H1 (cell line): Measurements from ENCODE around the gene CBFB. TPM values are rescaled to one million over a fixed set of nuclear protein-coding genes. Genes with fewer than 3 reads are reported as not detected.

Experiments used
- CTCF ChIA-PET: fragments of 300-600 bp; sonication (Branson Sonifier 250); formaldehyde crosslinking; loops from one replicate; lab custom pipeline; 2021; ENCODE audit not compliant: partially characterized antibody; lab: Charles Lee
- POLR2A ChIA-PET: fragments of 300-600 bp; sonication (Branson Sonifier 250); formaldehyde crosslinking; loops from one replicate; lab custom pipeline; 2021; ENCODE audit warnings: inconsistent platforms; ENCODE audit not compliant: partially characterized antibody; lab: Charles Lee
- DNase-seq, 2 experiments: peaks; one replicate each; pipeline versions ENCODE4 v3.0.0 to v3.0.0-alpha.2; 2010 to 2022; ENCODE audit warnings: low spot score in 2 of 2, low read depth in 1 of 2, mixed read lengths in 1 of 2
- FAIRE-seq: peaks from 2 replicates; lab custom pipeline; 2011; peaks lifted over from hg19 to GRCh38; lab: Jason Lieb, UNC
- H2AFZ ChIP-seq: 2 replicates; pipeline ENCODE4 v1.8.1; 2012; ENCODE audit warnings: low read length, inconsistent platforms
- H2AK5ac ChIP-seq: 2 replicates; pipeline ENCODE4 v1.6.1; 2013; ENCODE audit warnings: low read depth, low read length
- H2BK120ac ChIP-seq: replicated peaks from 2 replicates; pipeline ENCODE3; 2013; ENCODE audit warnings: low read depth, low read length, inconsistent platforms
- H2BK12ac ChIP-seq: 2 replicates; pipeline ENCODE4 v1.6.1; 2013; ENCODE audit warnings: low read depth, low read length
- H2BK15ac ChIP-seq: 2 replicates; pipeline ENCODE4 v1.6.1; 2013; ENCODE audit warnings: low read length
- H2BK20ac ChIP-seq: 2 replicates; pipeline ENCODE4 v1.6.1; 2013; ENCODE audit warnings: low read length
- H2BK5ac ChIP-seq: 2 replicates; pipeline ENCODE4 v1.6.1; 2013; ENCODE audit warnings: low read depth, low read length
- H3K14ac ChIP-seq: 2 replicates; pipeline ENCODE4 v1.6.1; 2013; ENCODE audit warnings: inconsistent platforms; ENCODE audit not compliant: insufficient read length
- H3K18ac ChIP-seq: 2 replicates; pipeline ENCODE4 v1.6.1; 2013; ENCODE audit warnings: low read length; ENCODE audit errors: extremely low read depth
- H3K23ac ChIP-seq: 2 replicates; pipeline ENCODE4 v1.6.1; 2013; ENCODE audit warnings: inconsistent platforms; ENCODE audit not compliant: insufficient read length
- H3K23me2 ChIP-seq: 2 replicates; pipeline ENCODE4 v1.6.1; 2013; ENCODE audit warnings: low read depth, low read length
- H3K27ac ChIP-seq: 2 replicates; pipeline ENCODE4 v1.6.1; 2011; ENCODE audit warnings: low read depth, low read length, inconsistent platforms
- H3K27me3 ChIP-seq, 4 experiments: replicated peaks in 1 of 4; 1 replicate in 1 of 4; 2 replicates in 3 of 4; pipeline versions ENCODE4 v1.6.1 to v1.8.1; 2011 to 2013; ENCODE audit warnings: low read length in 3 of 4, mild to moderate bottlenecking in 3 of 4, inconsistent platforms in 2 of 4, mixed read lengths in 2 of 4, moderate library complexity in 1 of 4; ENCODE audit not compliant: control insufficient read depth in 3 of 4, insufficient read depth in 3 of 4; ENCODE audit errors: extremely low read depth in 1 of 4
- H3K36me3 ChIP-seq, 4 experiments: 2 replicates each; pipeline versions ENCODE4 v1.6.1 to v1.8.1; 2011 to 2013; ENCODE audit warnings: mild to moderate bottlenecking in 4 of 4, low read length in 3 of 4, moderate library complexity in 2 of 4, control low read depth in 1 of 4, inconsistent platforms in 1 of 4; ENCODE audit not compliant: insufficient read depth in 4 of 4, control insufficient read depth in 2 of 4
- H3K4ac ChIP-seq: replicated peaks from 2 replicates; pipeline ENCODE3; 2013; ENCODE audit warnings: low read length, low read depth, mixed read lengths, inconsistent platforms; ENCODE audit not compliant: insufficient read length
- H3K4me1 ChIP-seq, 4 experiments: replicated peaks in 1 of 4; 1 replicate in 1 of 4; 2 replicates in 3 of 4; pipeline versions ENCODE4 v1.6.1 to v1.8.1; 2011 to 2013; ENCODE audit warnings: low read length in 3 of 4, inconsistent platforms in 2 of 4, mixed read lengths in 1 of 4; ENCODE audit not compliant: insufficient read depth in 4 of 4, control insufficient read depth in 3 of 4
- H3K4me2 ChIP-seq, 2 experiments: 2 replicates each; pipeline versions ENCODE4 v1.6.1 to v1.8.1; 2011 to 2013; ENCODE audit warnings: low read depth in 2 of 2, low read length in 2 of 2, control low read depth in 1 of 2, inconsistent platforms in 1 of 2, mild to moderate bottlenecking in 1 of 2; ENCODE audit not compliant: insufficient read depth in 1 of 2
- H3K4me3 ChIP-seq, 4 experiments: fragments of 200-600, 300-600 bp in 1 of 4; sonication (generic), shearing (Covaris generic), sonication (Bioruptor Twin) in 1 of 4; 2 replicates each; pipeline versions ENCODE4 v1.5.1 to v1.8.1; 2011 to 2016; ENCODE audit warnings: low read length in 4 of 4, low read depth in 3 of 4, control low read depth in 2 of 4, inconsistent platforms in 2 of 4, mild to moderate bottlenecking in 2 of 4, mixed read lengths in 1 of 4, moderate library complexity in 1 of 4; ENCODE audit not compliant: insufficient read depth in 2 of 4; ENCODE audit errors: extremely low read depth in 1 of 4
- H3K56ac ChIP-seq: replicated peaks from 2 replicates; pipeline ENCODE3; 2013; ENCODE audit warnings: low read depth, mild to moderate bottlenecking, mixed read lengths, low read length, inconsistent platforms; ENCODE audit not compliant: insufficient read length
- H3K79me1 ChIP-seq: 2 replicates; pipeline ENCODE4 v1.6.1; 2013; ENCODE audit warnings: low read depth, low read length, control low read depth
- H3K79me2 ChIP-seq, 2 experiments: 2 replicates each; pipeline versions ENCODE4 v1.6.1 to v1.8.1; 2012 to 2013; ENCODE audit warnings: low read length in 2 of 2, mild to moderate bottlenecking in 2 of 2, inconsistent platforms in 1 of 2; ENCODE audit not compliant: insufficient read depth in 2 of 2, control insufficient read depth in 1 of 2
- H3K9ac ChIP-seq, 4 experiments: replicated peaks in 1 of 4; 1 replicate in 1 of 4; 2 replicates in 3 of 4; pipeline versions ENCODE4 v1.6.1 to v1.8.1; 2011 to 2013; ENCODE audit warnings: low read depth in 3 of 4, low read length in 3 of 4, control low read depth in 2 of 4, mild to moderate bottlenecking in 2 of 4, moderate library complexity in 2 of 4, inconsistent platforms in 1 of 4; ENCODE audit errors: extremely low read depth in 1 of 4
- H3K9me3 ChIP-seq, 2 experiments: 2 replicates each; pipeline versions ENCODE4 v1.6.1 to v1.8.1; 2012 to 2013; ENCODE audit warnings: mild to moderate bottlenecking in 2 of 2, moderate library complexity in 2 of 2, control low read depth in 1 of 2, inconsistent platforms in 1 of 2, low read depth in 1 of 2, low read length in 1 of 2, mixed read lengths in 1 of 2; ENCODE audit not compliant: insufficient read depth in 2 of 2
- H4K20me1 ChIP-seq, 2 experiments: replicated peaks in 1 of 2; 2 replicates each; pipeline versions ENCODE3 to v1.8.1; 2011 to 2013; ENCODE audit warnings: inconsistent platforms in 2 of 2, low read length in 2 of 2, mild to moderate bottlenecking in 1 of 2; ENCODE audit not compliant: insufficient read depth in 2 of 2, control insufficient read depth in 1 of 2
- H4K5ac ChIP-seq: 2 replicates; pipeline ENCODE4 v1.6.1; 2013; ENCODE audit warnings: low read length, low read depth, mixed read lengths, inconsistent platforms; ENCODE audit not compliant: insufficient read length
- H4K8ac ChIP-seq: 2 replicates; pipeline ENCODE4 v1.8.0; 2013; ENCODE audit warnings: mild to moderate bottlenecking, moderate library complexity, low read length, inconsistent platforms; ENCODE audit not compliant: insufficient read depth; ENCODE audit errors: extremely low read depth
- H4K91ac ChIP-seq: replicated peaks from 2 replicates; pipeline ENCODE3; 2013; ENCODE audit warnings: low read length, mixed read lengths, inconsistent platforms; ENCODE audit not compliant: insufficient read length
- BCL11A ChIP-seq, 2 experiments: IDR thresholded peaks; one replicate each; pipeline ENCODE4 v1.6.1; 2011; ENCODE audit warnings: low read depth in 2 of 2, low read length in 2 of 2, mild to moderate bottlenecking in 2 of 2
- CTBP2 ChIP-seq: IDR thresholded peaks from 2 replicates; pipeline ENCODE4 v1.7.0; 2011; ENCODE audit warnings: borderline replicate concordance, mild to moderate bottlenecking, moderate library complexity, mixed read lengths, low read length; ENCODE audit not compliant: insufficient read depth, insufficient read length
- EZH2 ChIP-seq: fragments of 200-600 bp; sonication (generic); IDR thresholded peaks from 2 replicates; pipeline ENCODE4 v1.7.1; 2012; ENCODE audit warnings: low read depth, mild to moderate bottlenecking, moderate library complexity, low read length, inconsistent platforms; ENCODE audit not compliant: severe bottlenecking
- FOSL1 ChIP-seq: IDR thresholded peaks from 2 replicates; pipeline ENCODE4 v1.6.1; 2011; ENCODE audit warnings: mild to moderate bottlenecking, low read depth, low read length, moderate library complexity; ENCODE audit not compliant: insufficient read depth
- GTF2F1 ChIP-seq: IDR thresholded peaks from 2 replicates; pipeline ENCODE4 v1.6.1; 2012; ENCODE audit warnings: low read depth, low read length, improper control_type of control experiment, borderline replicate concordance
- SP1 ChIP-seq: IDR thresholded peaks from 2 replicates; pipeline ENCODE4 v1.6.1; 2011; ENCODE audit warnings: low read depth, low read length
- TBP ChIP-seq: IDR thresholded peaks from 2 replicates; pipeline ENCODE4 v1.6.1; 2011; ENCODE audit warnings: low read depth, low read length, improper control_type of control experiment
- TCF12 ChIP-seq: IDR thresholded peaks from 2 replicates; pipeline ENCODE4 v1.6.1; 2011; ENCODE audit warnings: low read depth, mild to moderate bottlenecking, low read length
- WGBS, 2 experiments: shearing (Covaris generic) in 1 of 2; methylation state at CpG; one replicate each; pipeline versions ENCODE4 v1.1.6 to v1.1.7; 2013 to 2015; ENCODE audit warnings: low lambda C conversion rate in 2 of 2, mixed read lengths in 2 of 2, inconsistent platforms in 1 of 2, low coverage in 1 of 2, missing lambda C conversion rate in 1 of 2; ENCODE audit not compliant: insufficient replicate concordance in 2 of 2, insufficient coverage in 1 of 2, insufficient read length in 1 of 2; ENCODE audit errors: extremely low coverage in 1 of 2, missing lambda C conversion rate in 1 of 2; 5-methylcytosine and 5-hydroxymethylcytosine counted together
- polyA plus RNA-seq, 7 experiments: library from polyadenylated mRNA; depleted of rRNA in 3 of 7; stranded (reverse) in 5 of 7; unstranded in 2 of 7; fragments of >200 nt in 5 of 7; fragments of 200-250 nt in 2 of 7; gene quantifications; 1 replicate in 5 of 7; 2 replicates in 1 of 7; 4 replicates in 1 of 7; pipeline versions ENCODE4 v1.2.1 to v1.2.3, GENCODE V29; 2011 to 2013; ENCODE audit warnings: missing spikeins in 2 of 7, mixed read lengths in 2 of 7
- total RNA-seq: library from RNA; stranded (reverse); fragmentation: NEBNext Ultra II Directional; extraction: Animal tissue kit (Norgen Biotek cat#: 25700); gene quantifications from 2 replicates; pipeline ENCODE4 v1.2.1, GENCODE V29; 2021

The CBFB gene
- total and polyA plus RNA-seq, 2 of the 8 experiments (the other 6 are each of a cell fraction or from before 2014, with no cell fraction given), result 11.5 to 31.6 TPM

DNA sequence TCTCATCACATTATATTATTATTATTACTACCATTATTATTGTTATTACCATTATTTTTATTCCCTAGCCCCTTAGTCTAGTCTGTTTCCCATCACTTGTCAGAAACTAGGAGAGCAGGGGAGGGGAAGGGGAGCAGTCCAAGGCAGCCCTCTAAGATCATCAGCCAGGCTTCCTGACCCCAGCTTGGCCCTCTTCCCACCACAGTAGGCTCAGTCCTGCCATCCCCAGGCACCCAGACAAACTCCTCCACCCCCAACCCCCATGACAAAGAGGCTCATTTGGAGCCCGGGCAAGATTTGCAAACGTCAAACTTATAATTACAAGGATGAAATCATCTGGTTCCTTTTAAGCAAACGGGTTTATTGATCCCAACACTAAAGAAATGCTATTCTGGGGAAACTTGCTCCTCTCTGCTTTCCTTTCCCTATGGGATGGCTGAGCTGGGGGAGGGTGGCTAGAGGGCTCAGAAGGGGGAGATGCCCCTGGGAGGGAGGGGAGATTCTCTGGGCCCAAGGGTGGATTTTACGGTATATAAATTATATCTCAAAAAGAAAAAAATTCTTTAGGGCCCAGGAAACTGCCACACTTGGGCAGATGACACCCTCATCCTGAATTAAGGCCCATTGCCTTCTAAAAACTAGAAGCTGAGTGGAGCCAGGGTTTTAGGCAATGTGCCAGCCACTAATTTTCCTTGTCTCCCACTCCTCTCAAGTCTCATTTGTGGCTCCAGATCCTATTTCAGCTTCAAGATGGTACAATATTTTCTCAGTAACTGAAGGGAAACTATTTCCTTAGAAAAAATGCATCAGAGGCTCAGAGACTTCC is 4.4 kb upstream of the CBFB start:
- no peak overlapping the region for H3K4me3 ChIP-seq
- H2BK20ac ChIP-seq, result no peak overlapping the region
- no peak overlapping the region for H4K91ac ChIP-seq
- H3K23ac ChIP-seq, result no peak overlapping the region
- no peak overlapping the region for H2BK15ac ChIP-seq
- no peak overlapping the region for H3K18ac ChIP-seq
- H2AK5ac ChIP-seq, result no peak overlapping the region
- FAIRE-seq (no peak), DNase-seq (no peak)
- no peak overlapping the region for H2AFZ ChIP-seq
- no peak overlapping the region for H2BK120ac ChIP-seq
- no peaks in the 10 kb centered on the region; a peak in 1 of 4 replicates for H3K9me3 ChIP-seq
- H3K27me3 ChIP-seq, result peaks cover 0 to under 1% (median 0%) of the 10 kb centered on the region in 4 experiments; a peak in 2 of 7 replicates
- H3K79me1 ChIP-seq, result no peaks in the 10 kb centered on the region
- TF ChIP-seq BCL11A (IDR thresholded peaks at IDR 0.05; ENCODE audit: low read depth in 2 of 2, low read length in 2 of 2) (no peak), TCF12 (no peak), SP1 (no peak), CTBP2 (no peak), FOSL1 (no peak), GTF2F1 (no peak), EZH2 (no peak), TBP (no peak)
- no peak overlapping the region for H3K9ac ChIP-seq
- no peaks in the 10 kb centered on the region for H4K20me1 ChIP-seq
- peaks cover 0 to 4% (median 0%) of the 10 kb centered on the region in 4 experiments; a peak in 2 of 7 replicates for H3K4me1 ChIP-seq
- H3K79me2 ChIP-seq, result no peaks in the 10 kb centered on the region
- peaks cover 5% of the 10 kb centered on the region; the same call in 1 of the 2 replicates for H3K23me2 ChIP-seq
- no peak overlapping the region for H2BK5ac ChIP-seq
- no peak overlapping the region for H3K56ac ChIP-seq
- no peak overlapping the region for H3K27ac ChIP-seq
- no peak overlapping the region for H2BK12ac ChIP-seq
- POLR2A ChIA-PET, result no interaction called here
- no peak overlapping the region for H3K4ac ChIP-seq
- H4K5ac ChIP-seq, result no peak overlapping the region
- CTCF ChIA-PET, result interaction anchor here (1.0 to 9.9 kb wide), 4 partner anchors 80 to 174 kb away, joined by 3 to 164 read pairs (median 6); partner anchors contain the start of gene PHAF1
- H4K8ac ChIP-seq, result no peak overlapping the region
- 75% methylated on average over 4 of the region's 4 CpGs; no CpG with 5 or more reads in 1 of the 2 experiments for WGBS, 2 experiments
- no peaks in the 10 kb centered on the region for H3K36me3 ChIP-seq
- H3K14ac ChIP-seq, result no peak overlapping the region
- H3K4me2 ChIP-seq, result no peak overlapping the region
